ENCODE results near the gene UIMC1. TPM values are rescaled to one million over a fixed set of nuclear protein-coding genes. Genes with fewer than 3 reads are reported as not detected.

UIMC1 gene
- total and polyA plus RNA-seq, 2 of the 13 experiments (the other 11 are each of a cell fraction or from before 2014, with no cell fraction given) = 18.9 to 32.7 TPM

DNA sequence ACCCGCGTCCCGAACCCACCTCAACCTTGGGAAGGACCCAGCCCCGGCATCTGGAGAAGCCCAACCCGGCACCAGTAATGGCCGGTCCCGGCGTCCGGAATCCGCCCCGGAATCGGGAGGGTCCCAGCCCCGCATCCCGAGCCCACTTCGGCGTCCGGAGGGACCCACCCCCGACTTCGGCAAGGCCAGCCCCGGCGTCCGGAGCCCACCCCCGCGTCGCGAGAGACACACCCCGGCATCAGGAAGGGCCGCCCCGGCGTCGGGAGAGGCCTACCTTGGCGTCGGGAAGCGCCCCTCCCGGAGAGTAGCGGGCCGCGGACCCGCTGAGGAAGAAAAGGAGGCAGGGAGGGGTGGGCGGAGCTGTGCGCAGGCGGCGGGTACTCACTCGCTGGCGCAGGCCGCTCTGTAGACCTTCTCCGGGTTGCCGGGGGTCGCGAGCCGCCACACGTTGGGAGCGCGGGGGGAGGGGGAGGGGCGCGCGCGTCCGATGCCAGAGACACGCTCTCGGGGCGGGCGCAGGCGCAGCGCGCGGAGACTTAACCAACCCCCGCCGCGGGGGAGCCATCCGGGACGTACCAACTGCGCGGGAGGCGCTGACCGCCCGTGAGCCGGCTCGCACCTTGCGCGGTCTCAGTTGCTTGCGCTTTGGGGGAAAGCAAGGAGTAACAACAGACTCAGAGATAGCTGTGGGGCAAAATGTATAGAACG is at the start of gene UIMC1 (continued):
- TF ChIP-seq KDM5B (CRISPR knock-in tag; IDR thresholded peaks at IDR 0.05; ENCODE audit: borderline replicate concordance) (peak; percentile 87), NONO (IDR thresholded peaks at IDR 0.05) (no peak), NONO (CRISPR knock-in tag; conservative IDR thresholded peaks at IDR 0.05) (peak; percentile 65), RARG (CRISPR knock-in tag; IDR thresholded peaks at IDR 0.05; ENCODE audit: low read depth) (peak; percentile 96; the same call in 1 of the 2 replicates), ZNF878 (CRISPR knock-in tag; IDR thresholded peaks at IDR 0.05) (peak; percentile 56; the same call in 1 of the 2 replicates), EED (CRISPR knock-in tag; IDR thresholded peaks at IDR 0.05) (peak; percentile 86), ZNF7 (CRISPR knock-in tag; IDR thresholded peaks at IDR 0.05) (no peak), ZNF292 (CRISPR knock-in tag; IDR thresholded peaks at IDR 0.05; ENCODE audit: borderline replicate concordance, low read depth) (no peak), LCORL (IDR thresholded peaks at IDR 0.05) (no peak; the same call in 1 of the 2 replicates), LCORL (CRISPR knock-in tag; IDR thresholded peaks at IDR 0.05) (no peak), ZEB1 (IDR thresholded peaks at IDR 0.05; ENCODE audit: insufficient replicate concordance, low read depth) (peak; percentile 51), MEF2D (CRISPR knock-in tag; IDR thresholded peaks at IDR 0.05) (no peak), ATF7-NPFF (CRISPR knock-in tag; IDR thresholded peaks at IDR 0.05; ENCODE audit: low read depth) (no peak; the same call in 1 of the 2 replicates), ELF1 (CRISPR knock-in tag; IDR thresholded peaks at IDR 0.05) (no peak; the same call in 1 of the 2 replicates), ZNF557 (CRISPR knock-in tag; IDR thresholded peaks at IDR 0.05) (no peak), EHMT2 (IDR thresholded peaks at IDR 0.05; ENCODE audit: borderline replicate concordance, low read depth, low read length) (no peak), ZNF282 (IDR thresholded peaks at IDR 0.05; ENCODE audit: partially characterized antibody) (no peak), MYNN (CRISPR knock-in tag; IDR thresholded peaks at IDR 0.05; ENCODE audit: low read depth) (no peak), ZBTB38 (CRISPR knock-in tag; IDR thresholded peaks at IDR 0.05) (no peak), ZNF546 (CRISPR knock-in tag; conservative IDR thresholded peaks at IDR 0.05) (no peak; the same call in 1 of the 2 replicates), CBFB (CRISPR knock-in tag; IDR thresholded peaks at IDR 0.05) (no peak), PCBP2 (optimal IDR thresholded peaks at IDR 0.05; ENCODE audit: low read depth, low read length, poor library complexity, severe bottlenecking) (no peak), PCBP1 (IDR thresholded peaks at IDR 0.05; ENCODE audit: borderline replicate concordance, low read depth, low read length) (0 out of 2 replicates have a peak, but pooled peaks have one; percentile 66)
- TF ChIP-seq, protein P1, sequence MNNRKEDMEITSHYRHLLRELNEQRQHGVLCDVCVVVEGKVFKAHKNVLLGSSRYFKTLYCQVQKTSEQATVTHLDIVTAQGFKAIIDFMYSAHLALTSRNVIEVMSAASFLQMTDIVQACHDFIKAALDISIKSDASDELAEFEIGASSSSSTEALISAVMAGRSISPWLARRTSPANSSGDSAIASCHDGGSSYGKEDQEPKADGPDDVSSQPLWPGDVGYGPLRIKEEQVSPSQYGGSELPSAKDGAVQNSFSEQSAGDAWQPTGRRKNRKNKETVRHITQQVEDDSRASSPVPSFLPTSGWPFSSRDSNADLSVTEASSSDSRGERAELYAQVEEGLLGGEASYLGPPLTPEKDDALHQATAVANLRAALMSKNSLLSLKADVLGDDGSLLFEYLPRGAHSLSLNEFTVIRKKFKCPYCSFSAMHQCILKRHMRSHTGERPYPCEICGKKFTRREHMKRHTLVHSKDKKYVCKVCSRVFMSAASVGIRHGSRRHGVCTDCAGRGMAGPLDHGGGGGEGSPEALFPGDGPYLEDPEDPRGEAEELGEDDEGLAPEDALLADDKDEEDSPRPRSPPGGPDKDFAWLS (CRISPR knock-in tag; IDR thresholded peaks at IDR 0.05; ENCODE audit: borderline replicate concordance) = no peak
- TF ChIP-seq, protein P2, sequence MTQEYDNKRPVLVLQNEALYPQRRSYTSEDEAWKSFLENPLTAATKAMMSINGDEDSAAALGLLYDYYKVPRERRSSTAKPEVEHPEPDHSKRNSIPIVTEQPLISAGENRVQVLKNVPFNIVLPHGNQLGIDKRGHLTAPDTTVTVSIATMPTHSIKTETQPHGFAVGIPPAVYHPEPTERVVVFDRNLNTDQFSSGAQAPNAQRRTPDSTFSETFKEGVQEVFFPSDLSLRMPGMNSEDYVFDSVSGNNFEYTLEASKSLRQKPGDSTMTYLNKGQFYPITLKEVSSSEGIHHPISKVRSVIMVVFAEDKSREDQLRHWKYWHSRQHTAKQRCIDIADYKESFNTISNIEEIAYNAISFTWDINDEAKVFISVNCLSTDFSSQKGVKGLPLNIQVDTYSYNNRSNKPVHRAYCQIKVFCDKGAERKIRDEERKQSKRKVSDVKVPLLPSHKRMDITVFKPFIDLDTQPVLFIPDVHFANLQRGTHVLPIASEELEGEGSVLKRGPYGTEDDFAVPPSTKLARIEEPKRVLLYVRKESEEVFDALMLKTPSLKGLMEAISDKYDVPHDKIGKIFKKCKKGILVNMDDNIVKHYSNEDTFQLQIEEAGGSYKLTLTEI (CRISPR knock-in tag; conservative IDR thresholded peaks at IDR 0.05) = no peak
- TF ChIP-seq, protein P3, sequence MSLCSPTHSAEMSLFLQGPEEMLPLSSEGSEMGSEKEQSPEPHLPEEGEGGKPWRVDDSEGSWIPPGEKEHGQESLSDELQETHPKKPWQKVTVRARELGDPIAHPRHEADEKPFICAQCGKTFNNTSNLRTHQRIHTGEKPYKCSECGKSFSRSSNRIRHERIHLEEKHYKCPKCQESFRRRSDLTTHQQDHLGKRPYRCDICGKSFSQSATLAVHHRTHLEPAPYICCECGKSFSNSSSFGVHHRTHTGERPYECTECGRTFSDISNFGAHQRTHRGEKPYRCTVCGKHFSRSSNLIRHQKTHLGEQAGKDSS (CRISPR knock-in tag; IDR thresholded peaks at IDR 0.05; ENCODE audit: borderline replicate concordance, low read depth) = peak; percentile 81; the same call in 1 of the 2 replicates
